Heart left ventricle (tissue), 13 donors: ENCODE data around the gene D2HGDH.

Experiments
- CTCF ChIP-seq, 12 donors: fragments of 200-600 bp; sonication (generic) in 4 of 12; IDR thresholded peaks; one replicate each; pipeline versions ENCODE4 v1.5.0 to v1.8.0; 2018 to 2022; ENCODE audit warnings: antibody characterized with exemption in 12 of 12, mild to moderate bottlenecking in 5 of 12
- POLR2A ChIP-seq, 2 donors: fragments of 450-650 bp; IDR thresholded peaks; one replicate each; pipeline ENCODE4 v1.6.1; 2017; ENCODE audit warnings: antibody characterized with exemption in 2 of 2, mild to moderate bottlenecking in 2 of 2, moderate library complexity in 2 of 2
- donor health status: ischemic (EF 13 %, LVEDD 7.1; RV severe dilation, severe dysfunction).
- donor health status: DM: no; HTN: yes; CAD: no.
- donor health status: DM: no; HTN: no; CAD: no.
- donor health status: ischemic (EF 25% LVEDD 6.9; RV normal size, moderate dysfunction).
- donor health status: ischemic (EF 25% LVEDD 5.7; RV mildly dilated, moderate dysfunction).
- donor health status: ischemic (EF 35%, LVEDD 5.7; RV mildly dilated, moderate dysfunction).
- donor health status: nonischemic (EF 11% LVEDD 7.7; RV severe dilation, severe dysfunction).
- donor health status: DM: yes; HTN: yes; CAD: no.
- donor health status: PGD.
- donor health status: ischemic (EF 29% LVEDD 5.4; RV normal size, mild dysfunction).
- donor health status: nonischemic (EF 23%, LVEDD 6.1; RV moderate dilation, normal function).

DNA sequence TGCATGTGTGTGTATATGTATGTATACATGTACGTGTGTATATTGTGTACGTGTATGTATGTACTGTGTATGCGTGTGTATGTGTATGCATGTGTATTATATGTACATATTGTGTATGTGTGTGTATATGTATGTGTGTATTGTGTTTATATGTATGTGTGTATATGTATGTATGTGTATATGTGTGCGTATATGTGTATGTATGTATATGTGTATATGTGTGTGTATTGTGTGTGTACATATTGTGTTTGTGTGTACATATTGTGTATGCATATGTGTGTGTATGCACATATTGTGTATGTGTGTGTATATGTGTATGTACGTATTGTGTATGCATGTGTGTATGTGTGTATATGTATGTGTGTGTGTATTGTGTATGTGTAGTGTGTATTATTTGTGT is 59.0 kb downstream of the D2HGDH start:
- TF ChIP-seq CTCF (IDR thresholded peaks at IDR 0.05) (no peak), POLR2A (IDR thresholded peaks at IDR 0.05) (no peak)
